AG08395 (cell line): ENCODE results near the gene NLGN2.
"Not testable (repeated sequence)": the region's sequence is repeated elsewhere in the genome, so short reads cannot be mapped to it uniquely, and the experiment has no call there.

ENCODE experiments used
- DNase-seq: peaks from one replicate; pipeline ENCODE4 v3.0.0; 2012; ENCODE audit warnings: mixed read lengths, low spot score

Gene NLGN2

DNA sequence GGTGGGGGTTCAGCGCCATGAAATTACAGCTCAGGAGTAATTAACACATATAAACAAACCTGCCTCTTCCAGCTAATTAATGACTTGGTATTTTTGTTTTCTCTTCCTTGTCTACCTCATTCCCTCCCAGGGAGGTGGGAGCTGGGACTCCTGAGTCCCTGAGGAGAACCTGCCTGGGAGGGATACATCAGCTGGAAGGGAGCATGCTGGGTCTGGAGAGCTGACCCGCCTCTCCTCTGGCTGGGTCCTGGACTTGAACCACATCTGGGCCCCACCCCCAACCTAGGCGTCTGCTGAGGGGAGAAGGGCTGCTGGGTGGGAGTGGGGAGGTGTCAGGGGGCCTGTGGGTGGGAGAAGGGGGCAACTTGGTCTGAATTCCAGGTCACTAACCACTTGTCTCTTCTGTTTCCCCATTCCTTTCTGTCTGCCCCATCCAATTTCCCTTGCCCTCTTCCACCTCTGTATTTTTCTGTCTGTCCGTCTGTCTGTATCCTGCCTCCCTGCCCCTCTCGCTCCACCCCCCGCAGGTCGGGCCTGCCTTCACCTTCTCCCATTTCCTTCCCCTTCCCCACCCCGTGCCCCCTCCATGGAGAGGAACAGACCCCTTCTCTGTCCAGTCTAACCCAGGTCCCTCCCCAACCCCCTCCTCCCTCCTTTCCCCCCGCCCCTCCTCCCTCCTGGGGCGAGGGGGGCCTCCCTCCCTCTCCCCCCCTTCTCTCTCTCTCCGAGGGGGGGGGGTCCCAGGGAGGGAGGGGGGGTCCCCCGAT lies at the start of gene NLGN2:
TSS of gene NLGN2 (plus strand) at position 361 of the 767 bp plus-strand sequence. CDS start 411 bp downstream, outside the sequence.
- DNase-seq: no peak

DNA sequence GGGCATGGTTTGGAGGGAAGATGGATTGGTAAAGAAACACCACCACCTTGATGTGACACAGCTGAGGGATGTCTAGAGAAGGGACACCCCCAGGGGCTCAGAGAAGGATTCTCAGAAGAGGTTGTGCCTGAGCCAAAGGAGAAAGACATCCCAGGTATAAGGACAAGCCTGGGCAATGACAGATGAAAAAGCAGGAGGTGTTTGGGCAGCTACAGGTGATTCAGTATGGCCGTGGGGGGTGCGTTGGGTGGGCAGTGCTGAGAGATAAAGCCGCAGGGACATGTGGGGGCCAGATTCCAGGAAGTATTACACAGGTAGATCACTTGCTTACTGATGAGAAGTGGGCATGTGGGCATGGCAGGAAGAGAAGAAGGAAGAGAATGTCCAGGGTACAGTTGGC lies 45.7 kb upstream of the NLGN2 start:
- no peak for DNase-seq

DNA sequence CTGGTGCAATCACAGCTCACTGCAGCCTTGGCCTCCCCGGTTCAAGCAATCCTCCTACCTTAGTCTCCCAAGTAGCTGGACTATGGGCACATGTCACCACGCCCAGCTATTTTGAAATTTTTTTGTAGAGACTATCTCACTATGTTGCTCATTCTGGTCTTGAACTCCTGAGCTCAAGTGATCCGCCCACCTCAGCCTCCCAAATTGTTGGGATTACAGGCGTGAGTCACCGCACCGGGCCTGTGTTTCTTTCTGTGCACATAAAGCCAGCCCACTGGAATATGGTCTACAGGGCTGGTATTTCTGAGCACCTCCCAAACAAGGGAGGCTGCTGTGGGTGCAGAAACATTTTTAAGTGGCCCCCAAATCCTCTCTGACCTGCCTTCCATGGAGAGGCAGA lies 44.3 kb upstream of the NLGN2 start:
- no peak for DNase-seq

DNA sequence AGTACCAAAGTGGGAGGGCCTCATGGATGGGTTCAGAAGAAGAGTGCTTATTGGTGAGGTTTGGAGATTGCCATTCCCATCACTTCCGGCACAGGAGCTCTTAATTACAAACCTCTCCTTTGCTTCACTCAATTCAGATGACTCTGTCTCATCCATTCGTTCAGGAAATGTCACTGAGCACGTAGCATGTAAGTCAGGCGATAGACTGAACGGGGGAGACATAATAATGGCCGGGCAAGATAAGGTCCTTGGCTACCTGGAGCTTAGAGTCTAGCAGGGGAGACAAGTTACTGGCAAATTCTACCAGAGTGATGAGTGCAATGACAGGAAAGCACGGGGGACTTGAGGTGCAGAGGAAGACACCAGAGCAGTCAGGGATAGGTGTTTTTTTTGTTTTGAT lies 41.7 kb upstream of the NLGN2 start:
- not testable (repeated sequence) for DNase-seq

DNA sequence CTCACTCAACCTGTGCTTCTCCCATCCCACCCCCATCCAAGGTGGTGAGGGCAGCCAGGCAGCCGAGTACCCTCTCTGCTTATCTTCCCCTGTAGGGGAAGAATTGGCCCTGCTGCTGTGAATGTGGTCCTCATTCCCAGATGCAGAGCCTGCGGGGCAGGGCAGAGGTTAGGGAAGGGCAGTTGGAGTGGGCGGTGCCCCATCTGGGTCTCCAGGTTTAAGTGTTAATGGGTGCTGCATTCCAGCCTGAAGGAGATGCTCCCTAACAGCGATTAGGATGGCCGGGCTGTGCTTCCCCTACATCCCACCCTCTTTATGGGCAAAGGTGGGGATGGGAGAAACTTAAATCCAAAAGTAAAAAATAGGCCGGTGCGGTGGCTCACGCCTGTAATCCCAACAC lies 40.6 kb upstream of the NLGN2 start:
- DNase-seq: no peak

DNA sequence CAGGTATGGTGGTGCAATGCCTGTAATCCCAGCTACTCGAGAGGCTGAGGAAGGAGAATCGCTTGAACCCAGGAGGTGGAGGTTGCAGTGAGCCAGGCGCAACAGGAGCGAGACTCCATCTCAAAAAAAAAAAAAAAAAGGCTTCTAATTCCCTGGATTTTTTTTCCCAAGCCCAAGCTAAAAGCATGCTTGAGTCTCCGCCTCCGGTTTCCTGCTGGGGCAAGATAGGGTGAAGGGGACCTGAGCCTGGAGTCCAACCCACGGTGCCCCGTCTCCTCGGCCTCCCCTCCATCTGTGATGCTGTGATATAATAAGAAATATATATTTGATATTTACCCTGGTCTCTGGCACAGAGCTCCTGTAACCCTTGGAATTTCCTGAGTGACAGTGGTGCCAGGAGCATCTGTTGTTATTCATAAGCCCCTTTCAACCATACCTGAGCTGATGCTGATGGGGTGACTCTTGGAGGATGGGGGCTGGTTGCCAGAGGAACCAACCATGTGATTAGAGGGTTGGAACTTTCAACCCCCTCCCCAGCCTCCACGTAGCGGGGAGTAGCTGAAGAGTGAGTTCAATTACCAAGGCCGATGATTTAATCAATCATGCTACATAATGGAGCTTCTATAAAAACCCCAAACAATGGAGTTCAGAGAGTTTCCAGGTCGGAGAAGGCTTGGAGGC lies 39.6 kb upstream of the NLGN2 start:
- DNase-seq: no peak

DNA sequence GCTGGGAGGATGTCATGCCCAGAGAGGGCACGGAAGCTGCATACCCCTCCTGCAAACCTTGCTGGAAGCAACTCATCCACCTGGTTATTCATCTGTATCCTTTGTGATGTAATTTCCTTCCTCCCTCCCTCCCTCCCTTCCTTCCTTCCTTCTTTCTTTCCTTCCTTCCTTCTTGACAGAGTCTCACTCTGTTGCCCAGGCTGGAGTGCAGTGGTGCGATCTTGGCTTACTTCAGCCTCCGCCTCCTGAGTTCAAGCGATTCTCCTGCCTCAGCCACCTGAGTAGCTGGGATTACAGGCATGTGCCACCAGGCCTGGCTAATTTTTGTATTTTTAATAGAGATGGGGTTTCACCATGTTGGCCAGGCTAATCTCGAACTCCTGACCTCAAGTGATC lies 39.0 kb upstream of the NLGN2 start:
- not testable (repeated sequence) for DNase-seq

DNA sequence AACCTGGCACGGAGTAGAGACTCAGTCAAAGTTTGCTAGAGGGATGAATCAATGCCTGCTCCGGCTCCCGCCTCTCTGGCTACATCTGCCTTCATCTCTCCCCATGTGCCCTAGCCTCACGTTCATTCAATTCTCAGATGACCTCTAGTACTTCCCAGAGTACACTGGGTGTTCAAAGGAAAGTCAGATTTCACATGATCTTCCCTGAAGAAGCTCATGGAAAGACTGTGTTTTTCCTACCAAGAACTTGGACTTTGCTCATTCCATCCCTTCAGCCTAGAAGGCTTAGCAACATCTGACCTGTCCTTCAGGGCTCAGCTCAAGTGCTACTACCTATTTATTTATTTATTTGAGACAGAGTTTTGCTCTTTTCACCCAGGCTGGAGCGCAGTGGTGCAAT lies 37.8 kb upstream of the NLGN2 start:
- no peak for DNase-seq

DNA sequence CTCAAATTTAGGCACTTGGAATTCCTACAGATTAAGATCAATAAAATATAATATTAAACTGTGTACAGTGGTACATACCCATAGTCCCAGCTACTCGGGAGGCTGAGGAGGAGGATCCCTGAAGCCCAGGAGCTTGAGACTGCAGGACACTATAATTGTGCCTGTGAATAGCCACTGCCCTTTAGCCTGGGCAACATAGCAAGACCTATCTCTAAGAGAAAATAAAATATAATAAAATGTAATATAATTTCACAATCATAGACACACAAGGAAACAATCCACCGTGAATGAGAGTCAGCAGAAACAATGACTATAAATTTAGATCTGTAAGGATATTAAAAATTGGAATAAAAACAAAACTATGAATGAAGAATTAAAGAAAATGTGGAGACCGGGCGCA lies 36.8 kb upstream of the NLGN2 start:
- DNase-seq: no peak

DNA sequence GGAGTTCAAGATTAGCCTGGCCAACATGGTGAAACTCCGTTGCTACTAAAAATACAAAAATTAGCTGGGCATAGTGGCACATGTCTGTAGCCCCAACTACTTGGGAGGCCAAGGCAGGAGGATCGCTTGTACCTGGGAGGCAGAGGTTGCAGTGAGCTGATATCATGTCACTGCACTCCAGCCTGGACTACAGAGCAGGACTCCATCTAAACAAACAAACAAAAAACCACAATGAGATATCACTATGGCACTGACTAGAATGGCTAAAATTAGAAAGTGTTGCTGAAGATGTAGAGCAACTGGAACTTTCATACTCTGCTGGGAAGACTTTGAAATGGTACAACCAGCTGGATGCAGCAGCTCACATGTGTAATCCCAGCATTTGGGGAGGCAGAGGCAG lies 33.3 kb upstream of the NLGN2 start:
- no peak for DNase-seq

DNA sequence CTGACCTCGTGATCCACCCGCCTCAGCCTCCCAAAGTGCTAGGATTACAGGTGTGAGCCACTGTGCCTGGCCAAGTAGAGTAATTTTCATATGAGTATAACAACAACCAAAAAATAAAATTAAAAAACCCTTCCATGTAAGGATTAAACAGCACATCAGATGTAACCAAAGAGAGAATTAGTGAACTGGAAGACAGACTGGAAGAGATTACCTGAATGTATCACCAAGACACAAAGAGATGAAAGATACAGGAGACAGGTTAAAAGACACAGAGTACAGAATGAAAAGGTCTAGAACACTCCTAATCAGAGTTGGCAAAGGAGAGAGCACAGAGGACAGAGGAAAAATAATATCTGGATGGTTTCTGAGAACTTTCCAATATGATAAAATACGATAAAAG lies 28.5 kb upstream of the NLGN2 start:
- DNase-seq: no peak

DNA sequence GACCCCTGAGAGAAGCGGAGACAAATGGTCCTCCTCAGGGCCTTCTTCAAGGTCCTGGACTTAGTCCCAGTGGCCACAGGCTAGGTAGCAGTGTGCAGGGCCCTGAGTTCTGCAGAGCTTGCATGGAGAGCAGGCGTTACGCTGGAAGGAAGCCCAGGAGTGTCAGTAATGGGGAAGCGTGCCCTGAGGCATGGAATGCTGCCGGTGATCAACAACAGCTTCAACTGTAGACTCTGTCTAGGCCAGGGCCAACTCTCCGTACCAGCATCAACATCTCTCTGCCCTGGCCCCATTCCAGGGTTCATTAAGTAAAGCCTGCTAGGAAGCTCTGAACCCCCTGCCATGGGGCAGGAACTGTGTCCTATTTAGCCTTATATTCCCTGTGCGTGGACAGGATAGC lies 27.3 kb upstream of the NLGN2 start:
- DNase-seq: peak; percentile 82

DNA sequence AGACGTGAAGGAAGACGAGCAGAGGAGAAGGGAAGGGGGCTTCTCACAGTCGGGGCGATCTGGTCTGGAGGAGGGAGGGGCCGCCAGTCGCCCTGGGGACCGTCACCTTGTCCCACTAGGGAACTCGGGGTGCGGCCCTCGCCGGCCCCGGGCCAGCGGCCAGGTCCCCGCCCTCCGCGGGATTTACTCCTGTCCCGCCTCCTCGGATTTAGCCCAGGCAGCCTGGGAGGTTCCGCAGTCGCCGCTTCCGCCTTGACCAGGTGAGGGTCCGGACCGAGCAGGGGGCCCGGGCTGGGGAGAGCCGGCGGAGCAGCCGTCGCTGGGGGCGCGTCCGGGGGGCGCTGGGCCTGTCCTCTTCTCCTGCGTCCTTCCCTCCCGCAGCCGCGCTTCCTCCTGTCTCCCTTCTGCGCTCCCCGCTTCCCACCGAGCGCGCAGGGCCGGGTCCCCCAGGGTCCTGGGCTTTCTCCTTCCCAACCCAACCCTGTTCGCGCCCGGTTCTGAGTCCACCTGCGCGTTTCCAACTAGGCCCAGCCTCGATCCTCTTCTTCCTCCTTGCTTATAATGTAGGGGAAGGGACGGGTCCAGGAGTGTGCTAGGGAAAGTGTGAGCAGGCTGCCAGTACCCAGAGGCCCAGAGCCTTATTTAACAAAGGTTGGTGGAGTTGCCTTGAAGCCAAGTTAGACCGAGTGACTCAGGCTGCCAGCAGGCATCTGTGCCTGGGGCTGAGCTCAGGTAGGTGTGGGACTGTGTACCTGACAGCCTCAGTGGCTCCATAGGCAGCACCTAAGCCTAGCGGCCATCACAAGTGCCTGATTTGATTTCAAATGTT lies 26.6 kb upstream of the NLGN2 start, which contains the start of gene TNK1:
TSS of gene TNK1 (plus strand) at position 235 of the 829 bp plus-strand sequence. CDS start 1,838 bp downstream, outside the sequence.
- DNase-seq: peak; percentile 63

DNA sequence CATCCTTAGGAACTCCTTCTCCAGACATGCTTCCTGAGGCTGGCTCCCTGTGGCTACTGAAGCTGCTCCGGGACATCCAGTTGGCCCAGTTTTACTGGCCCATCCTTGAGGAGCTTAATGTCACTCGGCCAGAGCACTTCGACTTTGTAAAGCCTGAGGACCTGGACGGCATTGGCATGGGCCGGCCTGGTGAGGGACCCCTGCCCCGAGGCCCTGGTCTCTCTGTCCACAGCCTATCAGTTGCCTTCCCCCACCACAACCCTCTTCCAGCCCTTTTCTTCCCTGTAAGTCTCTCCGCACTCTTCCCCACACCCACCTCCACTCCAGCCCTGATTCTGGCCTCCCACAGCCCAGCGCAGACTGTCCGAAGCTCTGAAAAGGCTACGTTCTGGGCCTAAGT lies 24.7 kb upstream of the NLGN2 start:
- DNase-seq: no peak

DNA sequence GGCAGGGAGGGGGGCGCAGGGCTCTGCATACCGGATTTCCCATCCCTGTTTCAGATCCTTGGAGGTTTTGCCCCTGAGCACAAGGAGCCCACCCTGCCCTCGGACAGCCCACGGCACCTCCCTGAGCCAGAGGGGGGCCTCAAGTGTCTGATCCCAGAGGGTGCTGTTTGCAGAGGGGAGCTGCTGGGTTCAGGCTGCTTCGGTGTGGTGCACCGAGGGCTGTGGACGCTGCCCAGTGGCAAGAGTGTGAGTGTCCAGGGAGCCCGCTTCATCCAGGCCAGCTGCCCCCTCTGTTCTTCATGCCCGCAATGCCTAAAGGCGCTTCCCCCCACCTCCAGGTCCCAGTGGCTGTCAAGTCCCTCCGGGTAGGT lies 24.3 kb upstream of the NLGN2 start:
- no peak for DNase-seq

DNA sequence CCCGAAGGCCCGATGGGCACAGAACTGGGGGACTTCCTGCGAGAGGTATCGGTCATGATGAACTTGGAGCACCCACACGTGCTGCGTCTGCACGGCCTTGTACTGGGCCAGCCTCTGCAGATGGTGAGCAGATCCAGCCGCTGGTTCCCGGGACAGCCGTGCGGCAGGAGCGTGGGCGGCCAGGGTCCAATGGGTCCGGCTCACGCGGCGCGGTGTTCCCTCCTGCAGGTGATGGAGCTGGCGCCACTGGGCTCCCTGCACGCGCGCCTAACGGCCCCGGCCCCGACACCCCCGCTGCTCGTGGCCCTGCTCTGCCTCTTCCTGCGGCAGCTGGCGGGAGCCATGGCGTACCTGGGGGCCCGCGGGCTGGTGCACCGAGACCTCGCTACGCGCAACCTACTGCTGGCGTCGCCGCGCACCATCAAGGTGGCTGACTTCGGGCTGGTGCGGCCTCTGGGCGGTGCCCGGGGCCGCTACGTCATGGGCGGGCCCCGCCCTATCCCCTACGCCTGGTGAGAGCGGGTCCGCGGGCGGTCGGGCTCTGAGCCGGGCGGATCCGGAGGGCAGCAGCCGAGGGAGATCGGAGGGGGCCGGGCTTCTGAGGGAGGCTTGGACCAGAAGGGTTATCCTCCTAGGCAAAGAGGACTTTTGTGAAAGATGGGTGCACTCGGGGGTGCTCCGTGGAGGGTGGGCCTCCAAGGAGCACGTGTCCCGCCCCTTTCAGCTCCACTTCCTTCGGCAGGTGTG lies 23.7 kb upstream of the NLGN2 start:
- DNase-seq: peak; percentile 40

DNA sequence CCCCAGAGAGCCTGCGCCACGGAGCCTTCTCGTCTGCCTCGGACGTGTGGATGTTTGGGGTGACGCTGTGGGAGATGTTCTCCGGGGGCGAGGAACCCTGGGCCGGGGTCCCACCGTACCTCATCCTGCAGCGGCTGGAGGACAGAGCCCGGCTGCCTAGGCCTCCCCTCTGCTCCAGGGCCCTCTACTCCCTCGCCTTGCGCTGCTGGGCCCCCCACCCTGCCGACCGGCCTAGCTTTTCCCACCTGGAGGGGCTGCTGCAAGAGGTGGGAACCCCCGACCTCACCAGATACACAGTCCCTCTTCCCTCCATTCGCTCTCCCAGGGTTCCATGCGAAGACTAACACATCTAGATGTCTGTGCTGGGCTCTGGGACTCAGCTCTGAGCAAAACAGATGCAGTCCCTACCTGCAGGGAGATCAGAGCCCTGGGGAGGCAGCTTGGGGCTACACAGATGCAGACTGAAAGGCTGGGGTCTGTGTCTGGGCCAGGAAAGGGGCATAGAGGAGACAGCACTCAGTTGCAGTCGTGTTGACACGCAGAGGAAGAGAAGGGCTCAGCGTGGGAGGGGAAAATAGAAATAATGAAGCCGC lies 23.1 kb upstream of the NLGN2 start:
- DNase-seq: no peak

DNA sequence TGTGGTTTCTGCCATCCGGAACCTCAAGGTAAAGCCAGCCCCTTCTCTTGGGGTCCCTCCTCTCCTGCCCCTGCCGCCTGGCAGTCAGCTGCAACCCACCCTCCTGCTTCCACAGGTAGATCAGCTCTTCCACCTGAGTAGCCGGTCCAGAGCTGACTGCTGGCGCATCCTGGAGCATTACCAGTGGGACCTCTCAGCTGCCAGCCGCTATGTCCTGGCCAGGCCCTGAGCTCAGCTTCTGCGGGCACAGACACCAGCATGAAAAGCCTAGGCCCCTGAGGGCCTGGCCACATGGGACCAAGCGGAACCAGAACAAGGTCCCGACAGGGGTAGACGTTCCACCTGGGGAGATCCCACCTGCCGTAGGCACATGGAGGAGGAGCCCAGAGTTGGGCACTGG lies 18.8 kb upstream of the NLGN2 start:
- DNase-seq: no peak

DNA sequence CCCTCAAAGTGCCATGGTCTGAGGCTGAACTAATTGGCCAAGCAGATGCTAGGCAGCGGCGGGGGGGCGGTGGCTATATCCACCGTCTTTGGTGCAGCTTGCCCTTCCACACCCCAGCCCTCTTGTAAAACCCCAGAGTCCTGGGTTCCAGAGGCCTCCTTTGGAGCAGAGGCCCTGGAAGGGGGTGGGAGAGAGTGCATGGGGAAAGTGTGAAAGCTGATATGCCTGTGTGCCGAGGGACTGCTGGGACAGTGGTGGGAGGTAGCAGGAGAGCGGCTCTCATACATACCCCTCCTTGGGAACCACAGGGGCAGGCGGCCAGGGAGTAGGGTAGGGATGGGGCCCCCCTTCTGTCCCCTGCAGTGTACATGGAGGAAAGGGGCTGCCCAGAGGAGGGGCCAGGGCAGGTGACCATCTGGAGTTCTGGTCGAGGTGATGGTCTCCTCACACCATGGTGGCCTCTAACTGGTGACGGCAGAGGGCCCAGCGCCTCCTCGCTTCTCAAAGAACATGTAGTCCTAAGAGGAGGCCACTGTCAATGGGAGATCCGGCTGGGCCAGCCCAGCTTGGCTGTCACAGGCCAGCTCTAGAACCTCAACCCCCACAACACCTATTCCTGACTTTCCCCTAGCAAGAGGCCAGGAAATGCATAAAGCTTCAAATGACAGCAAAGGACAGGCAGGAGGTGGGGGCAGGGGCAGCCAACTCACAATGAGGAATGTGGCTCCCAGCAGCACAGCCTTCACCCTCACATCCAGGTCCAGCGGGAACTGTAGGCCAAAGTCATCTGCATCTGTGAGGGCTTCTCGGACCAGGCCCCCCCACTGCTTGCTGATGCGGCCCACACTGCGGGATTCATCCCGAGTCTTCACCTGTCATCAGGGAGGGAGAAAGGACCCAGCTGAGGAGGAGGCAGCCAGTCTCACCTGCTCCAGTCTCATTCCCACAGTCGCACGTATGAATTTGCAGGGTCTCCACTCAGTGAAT lies 17.4 kb upstream of the NLGN2 start:
- DNase-seq: no peak

DNA sequence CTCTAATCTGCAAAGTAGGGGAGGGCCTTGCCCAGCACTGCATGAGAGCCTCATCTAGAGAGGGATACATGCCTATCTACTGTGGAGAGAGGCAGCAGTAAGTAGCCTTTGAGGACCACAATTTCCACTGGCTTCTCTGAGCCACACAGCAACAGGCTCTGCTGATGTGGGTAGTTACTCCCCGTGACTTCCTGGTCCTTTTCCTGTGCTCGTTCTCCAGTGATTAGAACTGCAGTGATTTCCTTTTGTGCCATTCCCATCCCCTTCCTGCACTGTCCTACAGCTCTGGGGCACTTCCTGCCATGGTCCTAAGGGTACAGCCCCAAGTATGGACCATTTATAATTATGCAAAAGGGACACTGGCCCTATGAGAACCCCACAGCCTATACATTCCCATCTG lies 16.3 kb upstream of the NLGN2 start:
- no peak for DNase-seq
